ENCODE measurements around the gene FLVCR2. TPM values are rescaled to one million over a fixed set of nuclear protein-coding genes. Genes with fewer than 3 reads are reported as not detected.
"Not testable (repeated sequence)": the region's sequence is repeated elsewhere in the genome, so short reads cannot be mapped to it uniquely, and the experiment has no call there.

The FLVCR2 gene
- total RNA-seq, 1 experiment from 2014 or later = 23.9 TPM

- DNase-seq (ENCODE audit: low read depth) = no peak
Observed at GRCh38 chr14:75591331-75591946, 13.0 kb downstream of the FLVCR2 start.

GRCh38 chr14:75591987-75592575 is 13.7 kb downstream of the FLVCR2 start:
- no peak for DNase-seq (ENCODE audit: low read depth)

- no peak for DNase-seq (ENCODE audit: low read depth)
Observed at GRCh38 chr14:75595226-75595625, 16.8 kb downstream of the FLVCR2 start.

- DNase-seq (ENCODE audit: low read depth) = no peak
Observed at GRCh38 chr14:75597149-75597548, 18.7 kb downstream of the FLVCR2 start.

- DNase-seq (ENCODE audit: low read depth) = not testable (repeated sequence)
Observed at GRCh38 chr14:75600100-75600499, 21.7 kb downstream of the FLVCR2 start.

GRCh38 chr14:75601061-75601460 is 22.6 kb downstream of the FLVCR2 start:
- DNase-seq (ENCODE audit: low read depth) = not testable (repeated sequence)

GRCh38 chr14:75602503-75602902 is 24.1 kb downstream of the FLVCR2 start:
- DNase-seq (ENCODE audit: low read depth) = no peak

GRCh38 chr14:75604979-75605851 is 26.8 kb downstream of the FLVCR2 start:
- DNase-seq (ENCODE audit: low read depth) = no peak

- no peak for DNase-seq (ENCODE audit: low read depth)
Observed at GRCh38 chr14:75605916-75606315, 27.5 kb downstream of the FLVCR2 start.

GRCh38 chr14:75607044-75607443 is 28.6 kb downstream of the FLVCR2 start:
- no peak for DNase-seq (ENCODE audit: low read depth)

- DNase-seq (ENCODE audit: low read depth) = no peak
Observed at GRCh38 chr14:75607842-75608640, 29.6 kb downstream of the FLVCR2 start.

- peak; percentile 19 for DNase-seq (ENCODE audit: low read depth)
Observed at GRCh38 chr14:75609116-75609515, 30.7 kb downstream of the FLVCR2 start.

GRCh38 chr14:75609606-75610475 is 31.4 kb downstream of the FLVCR2 start:
- DNase-seq (ENCODE audit: low read depth) = peak; percentile 69

- peak; percentile 38 for DNase-seq (ENCODE audit: low read depth)
Observed at GRCh38 chr14:75610834-75611233, 32.4 kb downstream of the FLVCR2 start.

- no peak for DNase-seq (ENCODE audit: low read depth)
Observed at GRCh38 chr14:75612157-75612556, 33.7 kb downstream of the FLVCR2 start.

GRCh38 chr14:75614179-75614578 is 35.8 kb downstream of the FLVCR2 start:
- no peak for DNase-seq (ENCODE audit: low read depth)

- no peak for DNase-seq (ENCODE audit: low read depth)
Observed at GRCh38 chr14:75615200-75615599, 36.8 kb downstream of the FLVCR2 start.

GRCh38 chr14:75619548-75619947 is 41.1 kb downstream of the FLVCR2 start:
- no peak for DNase-seq (ENCODE audit: low read depth)

- no peak for DNase-seq (ENCODE audit: low read depth)
Observed at GRCh38 chr14:75625034-75625433, 46.6 kb downstream of the FLVCR2 start.

- no peak for DNase-seq (ENCODE audit: low read depth)
Observed at GRCh38 chr14:75626396-75626795, 48.0 kb downstream of the FLVCR2 start.

- peak; percentile 87 for DNase-seq (ENCODE audit: low read depth)
Observed at GRCh38 chr14:75626863-75627262, 48.4 kb downstream of the FLVCR2 start.

Data from LHCN-M2 (cell line).